NCI-H2081 (cell line): ENCODE results near the gene FBXW8.

Experiments
- DNase-seq, 2 experiments: peaks; one replicate each; lab custom pipeline; 2025; lab: John Stamatoyannopoulos, UW

FBXW8 gene

GRCh38 chr12:116885491-116885890 is 25.3 kb upstream of the FBXW8 start:
- DNase-seq: no peak

GRCh38 chr12:116887244-116887643 is 23.5 kb upstream of the FBXW8 start:
- no peak for DNase-seq

DNA sequence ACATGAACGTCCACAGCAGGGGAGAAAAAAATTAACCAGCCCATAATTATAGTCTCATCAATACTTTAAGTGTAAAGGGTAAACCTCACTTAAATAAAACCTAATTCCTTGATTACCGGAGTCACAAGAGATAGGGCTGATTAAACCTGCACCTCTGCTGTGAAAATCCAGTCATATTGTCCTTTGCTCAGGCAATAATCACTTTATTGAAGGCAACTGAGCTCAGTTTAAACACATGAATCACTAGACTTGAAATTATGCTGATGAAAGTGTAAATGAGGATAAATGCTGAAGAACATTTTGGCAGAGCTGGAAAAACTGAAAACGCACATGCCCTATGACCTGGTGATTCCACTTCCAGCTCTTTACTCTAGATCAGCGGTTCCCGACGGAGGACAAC is 22.9 kb upstream of the FBXW8 start:
- no peak for DNase-seq

GRCh38 chr12:116890330-116890729 is 20.4 kb upstream of the FBXW8 start:
- DNase-seq: no peak

DNA sequence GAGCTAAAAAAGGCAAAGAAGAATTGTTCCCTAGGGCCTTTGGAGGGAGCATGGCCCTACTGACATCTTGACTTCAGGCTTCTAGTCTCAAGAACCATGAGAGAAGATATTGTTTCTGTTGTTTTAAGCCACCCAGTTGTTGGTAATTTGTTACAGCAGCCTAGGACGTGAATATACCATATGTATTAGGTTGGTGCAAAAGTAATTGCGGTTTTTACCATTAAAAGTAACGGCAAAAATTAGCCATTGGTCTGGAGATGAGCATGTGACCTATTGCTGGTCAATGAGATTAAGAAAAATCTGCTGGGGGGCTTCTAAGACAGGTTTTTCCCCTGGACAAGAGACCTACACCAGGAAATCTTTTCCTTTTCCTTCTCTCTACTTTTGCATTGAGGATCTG is 19.7 kb upstream of the FBXW8 start:
- no peak for DNase-seq

DNA sequence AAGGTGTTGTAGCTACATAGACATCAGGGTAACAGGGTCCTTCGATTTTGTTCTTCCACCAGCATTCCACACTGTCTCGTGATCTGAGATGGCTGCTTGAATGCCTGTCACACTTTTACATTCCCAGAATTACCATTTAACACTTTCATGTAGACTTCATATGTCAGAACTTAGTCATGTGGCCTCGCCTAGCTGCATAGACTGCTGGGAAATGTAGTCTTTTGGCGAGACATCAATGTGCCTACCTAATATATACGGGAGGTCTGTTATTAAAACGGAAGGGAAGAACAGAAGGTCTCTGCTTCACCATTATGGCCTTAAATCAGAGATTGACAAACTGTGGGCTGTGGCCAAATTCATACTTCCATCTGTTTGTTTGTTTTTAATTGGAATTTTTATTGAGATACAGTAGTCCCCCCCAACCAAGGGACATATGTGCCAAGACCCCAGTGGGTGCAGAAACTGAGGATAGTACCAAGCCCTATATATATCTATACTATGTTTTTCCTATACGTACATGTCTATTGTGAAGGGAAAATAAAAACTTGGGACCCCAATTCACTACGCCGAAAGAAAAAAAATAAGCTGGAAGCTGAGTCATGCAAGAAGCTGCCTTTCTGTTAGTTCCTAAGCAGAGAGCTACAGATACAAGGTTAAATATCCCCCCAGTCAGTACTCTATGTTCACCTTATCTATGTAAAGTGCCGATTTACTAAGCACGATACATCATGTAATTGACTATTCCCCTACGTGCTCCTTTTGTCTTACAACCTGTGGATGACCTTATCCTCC is 18.2 kb upstream of the FBXW8 start:
- DNase-seq: no peak

DNA sequence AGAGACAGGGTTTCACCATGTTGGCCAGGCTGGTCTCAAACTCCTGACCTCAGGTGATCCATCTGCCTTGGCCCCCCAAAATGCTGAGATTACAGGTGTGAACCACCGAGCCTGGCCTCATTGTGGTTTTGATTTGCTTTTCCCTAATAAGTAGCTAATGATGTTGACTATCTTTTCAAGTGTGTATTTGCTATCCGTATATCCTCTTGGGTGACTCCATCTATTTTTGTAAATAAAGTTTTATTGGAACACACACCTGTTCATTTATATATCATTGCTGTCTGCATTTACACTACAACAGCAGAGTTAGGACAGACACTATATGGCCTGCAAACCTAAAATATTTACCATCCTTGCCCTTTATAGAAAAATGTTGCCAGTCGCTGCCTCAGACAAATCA is 15.8 kb upstream of the FBXW8 start:
- no peak for DNase-seq

- DNase-seq: no peak
These were observed 14.3 kb upstream of the FBXW8 start for GRCh38 chr12:116896411-116896924.

DNA sequence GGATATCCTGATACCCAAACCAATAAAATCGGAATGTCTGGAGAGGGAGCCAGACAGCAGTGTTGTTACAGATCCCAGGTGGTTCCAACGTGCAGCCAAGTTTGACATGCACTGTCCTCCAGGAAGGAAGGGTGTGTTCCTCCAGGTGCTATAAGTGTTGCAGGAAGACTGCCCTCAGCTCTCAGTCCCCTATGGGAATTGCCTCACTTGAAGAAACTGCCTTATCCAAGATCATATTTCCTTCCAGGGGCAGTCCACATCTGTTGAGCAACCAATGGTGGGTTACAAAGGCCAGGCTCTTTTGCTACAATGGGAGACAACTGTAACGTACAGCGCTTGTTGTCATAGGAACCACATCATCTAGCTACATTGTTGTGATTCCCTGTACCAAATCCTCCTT is 13.3 kb upstream of the FBXW8 start:
- no peak for DNase-seq

GRCh38 chr12:116898669-116899068 is 12.1 kb upstream of the FBXW8 start:
- no peak for DNase-seq

DNA sequence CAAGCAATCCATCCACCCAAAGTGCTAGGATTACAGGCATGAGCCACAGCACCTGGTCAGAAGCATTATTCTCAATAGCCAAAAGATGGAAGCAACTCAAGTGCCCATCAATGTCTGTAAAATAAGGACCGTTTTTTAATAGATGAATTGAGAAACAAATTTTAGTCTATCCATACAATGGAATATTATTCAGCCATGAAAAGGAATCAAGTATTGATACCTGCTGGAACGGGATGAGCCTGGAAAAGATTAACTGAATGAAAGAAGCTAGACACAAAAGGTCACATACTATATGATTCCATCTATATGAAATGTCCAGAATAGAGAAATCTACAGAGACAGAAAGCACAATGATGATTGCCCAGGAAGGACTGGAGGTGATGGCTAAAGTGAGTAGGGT is 9.1 kb upstream of the FBXW8 start:
- DNase-seq: no peak

DNA sequence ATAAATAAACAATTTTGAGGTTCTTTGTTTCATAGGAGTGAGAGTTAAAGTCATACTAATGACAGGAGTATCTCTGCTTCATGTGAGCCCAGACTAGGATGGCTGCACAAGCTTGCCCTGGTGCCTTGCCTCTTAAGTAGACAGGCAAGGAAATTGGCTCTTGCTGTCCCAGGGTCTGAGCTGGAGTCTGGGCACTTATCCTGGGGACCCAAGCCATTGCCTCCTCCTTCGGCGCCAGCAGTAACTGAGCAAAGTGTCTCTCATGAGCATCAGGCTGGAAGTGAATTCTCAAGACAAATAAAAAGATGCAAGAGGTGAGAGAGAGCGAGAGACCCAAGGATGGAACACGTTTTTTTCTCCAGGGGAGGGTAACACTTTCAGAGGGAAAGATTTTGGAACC is 6.9 kb upstream of the FBXW8 start:
- DNase-seq: no peak

DNA sequence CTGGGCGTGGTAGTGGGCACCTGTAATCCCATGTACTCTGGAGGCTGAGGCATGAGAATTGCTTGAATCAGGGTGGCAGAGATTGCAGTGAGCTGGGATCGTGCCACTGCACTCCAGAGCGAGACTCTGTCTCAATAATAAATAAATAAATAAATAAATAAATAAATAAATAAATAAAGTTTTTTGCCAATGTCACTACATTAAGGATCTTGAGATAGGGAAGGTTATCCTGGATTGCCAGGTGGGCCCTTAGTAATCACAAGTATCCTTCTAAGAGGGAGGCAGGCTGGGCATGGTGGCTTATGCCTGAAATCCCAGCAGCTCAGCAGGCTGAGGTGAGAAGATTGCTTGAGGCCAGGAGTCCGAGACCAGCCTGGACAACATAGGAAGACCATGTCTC is 4.5 kb upstream of the FBXW8 start:
- no peak for DNase-seq

DNA sequence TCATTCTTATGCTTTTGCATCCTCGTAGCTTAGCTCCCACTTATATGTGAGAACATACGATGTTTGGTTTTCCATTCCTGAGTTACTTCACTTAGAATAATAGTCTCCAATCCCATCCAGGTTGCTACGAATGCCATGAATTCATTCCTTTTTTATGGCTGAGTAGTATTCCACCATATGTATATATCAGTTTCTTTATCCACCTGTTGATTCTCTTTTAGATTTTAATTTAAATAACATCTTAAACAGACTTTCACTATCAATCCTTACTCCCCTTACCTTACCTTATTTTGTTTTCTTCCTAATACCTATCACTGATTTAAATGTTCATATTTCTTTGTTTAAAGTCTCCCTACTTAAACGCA is 488 bp upstream of the FBXW8 start:
- DNase-seq: no peak

DNA sequence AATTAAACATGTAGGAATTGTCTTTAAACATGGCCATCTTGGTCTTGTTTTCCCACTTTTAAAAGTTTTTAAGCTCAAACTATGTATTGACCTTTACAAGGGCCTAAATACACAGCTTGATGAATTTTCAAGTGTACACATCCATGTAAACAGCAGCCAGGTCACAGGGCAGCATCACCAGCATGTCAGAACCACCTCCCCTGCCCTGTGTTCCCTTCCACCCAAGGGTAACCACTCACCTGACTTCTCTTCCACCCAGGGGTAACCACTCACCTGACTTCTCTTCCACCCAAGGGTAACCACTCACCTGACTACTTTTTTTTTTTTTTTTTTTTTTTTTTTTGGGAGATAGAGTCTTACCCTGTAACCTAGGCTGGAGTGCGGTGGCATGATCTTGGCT is 4.6 kb downstream of the FBXW8 start:
- DNase-seq: no peak

DNA sequence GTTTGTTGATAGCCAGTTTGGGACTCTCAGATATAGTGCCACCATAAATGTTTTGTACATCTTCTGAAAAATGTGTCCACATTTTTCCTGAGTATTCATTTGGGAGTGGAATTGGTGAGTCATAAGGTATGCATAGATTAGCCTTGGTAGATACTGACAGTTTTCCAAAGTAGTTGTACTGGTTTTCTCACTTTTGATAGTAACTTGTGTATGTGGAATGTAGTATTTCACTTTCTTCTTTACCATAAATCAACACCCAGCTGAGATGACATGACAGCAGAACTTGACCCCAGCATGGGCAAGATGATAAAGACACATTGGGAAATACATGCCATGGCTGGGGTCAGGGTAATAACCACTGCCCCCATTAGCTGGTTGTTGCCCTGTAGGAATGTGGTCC is 5.4 kb downstream of the FBXW8 start:
- no peak for DNase-seq

- DNase-seq: no peak
These were observed 6.0 kb downstream of the FBXW8 start for GRCh38 chr12:116916714-116917114.

DNA sequence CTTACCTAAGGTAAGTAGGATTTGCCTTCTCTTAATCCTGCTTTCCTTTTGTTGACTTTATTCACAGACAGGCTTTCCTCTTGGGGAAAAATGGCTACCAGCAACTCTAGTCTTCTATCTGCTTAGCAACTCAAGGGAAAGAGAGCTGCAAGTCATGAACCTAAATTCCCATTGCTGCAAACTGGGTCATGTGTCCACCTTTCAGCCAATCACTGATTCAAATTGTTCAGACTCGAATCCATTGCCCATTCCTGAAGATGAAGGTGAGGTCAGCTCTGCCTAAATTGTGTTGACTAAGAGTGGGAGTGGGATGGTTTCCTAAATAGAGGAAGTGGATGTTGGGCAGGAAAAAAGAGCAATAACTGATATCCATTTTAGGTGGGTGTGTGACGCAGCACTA is 7.7 kb downstream of the FBXW8 start:
- no peak for DNase-seq

DNA sequence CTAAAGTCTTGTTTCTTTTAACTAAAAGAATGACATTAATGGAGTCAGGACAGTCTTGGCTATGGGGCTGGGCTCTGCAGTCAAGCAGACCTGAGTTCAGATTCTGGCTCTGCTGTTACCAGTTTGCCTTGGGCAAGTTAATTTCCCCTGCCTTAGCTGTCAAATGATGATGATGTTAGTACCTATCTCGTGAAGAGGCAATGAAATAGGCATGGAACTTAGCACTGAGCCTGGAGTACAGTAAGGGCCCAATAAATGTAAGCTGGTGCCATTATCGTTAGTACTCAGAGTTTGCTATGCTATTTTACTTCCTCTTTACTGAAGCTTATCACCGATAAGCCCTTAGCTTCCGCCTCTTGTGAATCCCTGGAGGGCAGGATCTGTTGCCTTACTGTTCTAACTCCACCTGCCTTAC is 8.5 kb downstream of the FBXW8 start:
- DNase-seq: peak; percentile 8 to 56

DNA sequence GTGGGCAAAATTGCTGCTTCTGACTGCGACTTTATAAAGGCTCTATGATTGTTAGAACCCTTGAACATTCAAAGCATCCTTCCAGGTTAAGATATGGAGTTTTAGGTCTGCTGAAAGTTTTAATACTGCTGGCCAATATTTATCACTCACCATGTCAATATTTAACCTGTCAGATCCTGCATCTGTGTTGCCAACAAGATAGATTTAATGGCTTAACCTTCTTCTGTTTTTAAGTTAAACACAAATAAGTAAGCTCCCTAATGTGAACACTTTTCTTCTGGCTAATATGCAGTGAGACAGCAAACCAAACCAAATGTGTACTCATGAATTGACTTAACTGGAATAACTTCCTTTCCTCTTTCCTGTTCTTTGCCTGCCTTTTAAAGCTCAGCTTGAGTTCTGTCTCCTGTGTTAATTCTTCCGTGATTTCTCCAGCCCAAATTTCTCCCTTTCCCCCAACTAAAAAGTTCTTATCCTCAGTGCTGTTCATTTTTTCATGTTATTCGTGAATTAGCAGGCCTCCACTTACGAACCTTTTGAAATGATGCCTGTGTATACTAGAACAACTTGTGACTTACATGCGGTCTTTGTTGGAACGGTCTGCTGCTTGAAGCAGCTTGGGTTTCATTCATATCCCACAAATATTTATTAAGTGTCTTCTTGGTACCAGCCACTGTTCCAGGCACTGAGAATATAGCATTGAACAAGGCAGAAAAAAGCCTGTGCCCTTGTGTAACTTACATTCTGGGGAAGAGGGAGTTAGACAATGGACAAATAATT is 9.1 kb downstream of the FBXW8 start:
- no peak for DNase-seq

GRCh38 chr12:116920939-116921338 is 10.2 kb downstream of the FBXW8 start:
- DNase-seq: no peak

GRCh38 chr12:116922194-116922897 is 11.6 kb downstream of the FBXW8 start:
- DNase-seq: no peak
